Measurements from ENCODE around the gene YWHAE.
"Not testable (repeated sequence)": the region's sequence is repeated elsewhere in the genome, so short reads cannot be mapped to it uniquely, and the experiment has no call there.

The YWHAE gene

DNA sequence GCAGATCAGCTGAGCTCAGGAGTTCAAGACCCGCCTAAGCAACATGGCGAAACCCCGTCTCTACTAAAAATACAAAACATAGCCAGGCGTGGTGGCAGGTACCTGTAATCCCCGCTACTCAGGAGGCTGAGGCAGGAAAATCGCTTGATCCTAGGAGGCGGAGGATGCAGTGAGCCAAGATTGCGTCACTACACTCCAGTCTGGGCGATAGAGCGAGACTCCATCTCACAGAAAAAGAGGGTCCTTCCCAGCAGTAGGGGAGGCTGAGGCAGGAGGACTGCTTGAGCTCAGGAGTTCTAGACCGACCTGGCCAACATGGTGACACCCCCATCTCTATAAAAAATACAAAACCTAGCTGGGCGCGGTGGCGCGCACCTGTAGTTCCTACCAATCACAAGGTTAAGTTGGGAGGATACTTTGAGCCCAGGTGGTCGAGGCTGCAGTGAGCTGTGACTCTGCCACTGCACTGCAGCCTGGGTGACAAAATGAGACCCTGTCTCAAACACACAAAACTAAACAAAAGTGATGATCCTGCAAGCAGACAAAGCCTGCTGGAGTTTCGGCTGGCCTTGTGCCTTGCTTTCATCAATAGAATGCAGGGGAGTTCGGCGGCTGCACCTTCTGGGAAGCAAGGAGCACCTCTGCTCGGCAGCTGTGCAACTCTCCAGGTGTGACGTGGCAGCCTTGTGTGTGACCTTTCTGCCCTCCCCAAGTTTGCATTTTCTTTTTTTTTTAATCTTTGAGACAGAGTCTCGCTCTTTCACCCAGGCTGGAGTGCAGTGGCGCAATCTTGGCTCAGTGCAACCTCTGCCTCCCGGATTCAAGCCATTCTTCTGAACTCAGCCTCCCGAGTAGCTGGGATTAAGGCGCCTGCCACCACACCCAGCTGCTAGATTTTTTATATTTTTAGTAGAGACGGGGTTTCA is 12.4 kb upstream of the YWHAE start:
- DNase-seq = no peak

GRCh38 chr17:1402262-1402586 is 2.2 kb upstream of the YWHAE start:
- DNase-seq = no peak

GRCh38 chr17:1398931-1399678 is 917 bp downstream of the YWHAE start:
- DNase-seq = peak; percentile 24

- no peak for DNase-seq
Observed at GRCh38 chr17:1398028-1398427, 2.0 kb downstream of the YWHAE start.

GRCh38 chr17:1395876-1396665 is 4.0 kb downstream of the YWHAE start:
- DNase-seq = not testable (repeated sequence)

DNA sequence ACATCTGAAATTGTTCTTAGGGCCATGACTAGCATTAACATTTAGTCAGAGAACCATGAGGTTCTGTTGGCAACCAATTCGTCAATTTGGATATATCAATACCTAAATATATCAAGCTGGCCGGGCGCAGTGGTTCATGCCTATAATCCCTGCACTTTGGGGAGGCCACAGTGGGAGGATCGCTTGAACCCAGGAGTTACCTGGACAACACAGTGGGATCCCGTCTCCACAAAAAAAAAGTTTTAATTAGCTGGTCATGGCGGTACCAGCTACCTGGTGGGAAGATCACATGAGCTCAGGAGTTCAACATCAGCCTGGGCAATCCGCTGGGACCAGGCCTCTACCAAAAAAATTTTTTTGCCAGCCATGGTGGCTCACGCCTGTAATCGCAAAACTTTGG is 8.4 kb downstream of the YWHAE start:
- no peak for DNase-seq

DNA sequence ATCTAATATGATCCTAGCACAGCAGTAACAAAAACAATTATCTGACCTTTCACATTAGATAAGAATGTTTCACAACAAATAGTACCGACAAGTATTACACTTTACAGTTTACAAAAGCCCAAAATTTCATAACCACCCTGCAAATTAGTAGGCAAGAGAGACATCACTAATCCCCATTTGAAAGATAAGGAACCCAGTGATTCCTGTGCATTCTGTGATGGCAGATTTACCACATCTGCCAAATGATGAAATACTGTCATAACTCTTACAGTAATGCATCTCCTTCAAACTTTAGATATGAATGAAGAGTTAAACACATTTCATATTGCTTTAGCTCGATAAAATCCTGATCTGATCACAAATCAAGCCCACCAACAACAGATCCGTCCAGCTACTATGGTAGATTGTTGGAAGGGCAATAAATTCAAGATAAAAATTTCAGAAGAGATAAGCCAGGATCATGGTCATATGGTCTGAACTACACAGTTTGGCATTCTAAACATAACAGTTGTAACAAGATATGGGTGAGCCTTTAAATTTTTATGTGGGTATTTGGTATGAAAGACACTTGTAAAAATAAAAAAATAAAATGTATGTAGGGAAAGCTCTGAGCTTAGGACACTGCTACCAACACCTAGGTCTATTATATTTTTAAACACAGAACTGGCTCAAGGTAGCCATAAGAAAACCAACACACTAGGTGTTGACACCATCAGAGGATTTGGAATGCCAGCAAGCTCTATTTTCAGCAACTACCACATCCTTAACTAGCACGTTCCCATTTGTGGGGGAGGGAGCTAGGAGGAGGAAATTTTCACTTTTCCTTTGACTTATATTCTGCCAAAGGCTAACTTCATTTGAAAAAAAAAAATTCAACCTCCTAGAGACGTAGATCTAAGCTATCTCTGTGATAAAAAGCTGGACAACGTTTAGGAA is 9.3 kb downstream of the YWHAE start:
- DNase-seq = no peak

DNA sequence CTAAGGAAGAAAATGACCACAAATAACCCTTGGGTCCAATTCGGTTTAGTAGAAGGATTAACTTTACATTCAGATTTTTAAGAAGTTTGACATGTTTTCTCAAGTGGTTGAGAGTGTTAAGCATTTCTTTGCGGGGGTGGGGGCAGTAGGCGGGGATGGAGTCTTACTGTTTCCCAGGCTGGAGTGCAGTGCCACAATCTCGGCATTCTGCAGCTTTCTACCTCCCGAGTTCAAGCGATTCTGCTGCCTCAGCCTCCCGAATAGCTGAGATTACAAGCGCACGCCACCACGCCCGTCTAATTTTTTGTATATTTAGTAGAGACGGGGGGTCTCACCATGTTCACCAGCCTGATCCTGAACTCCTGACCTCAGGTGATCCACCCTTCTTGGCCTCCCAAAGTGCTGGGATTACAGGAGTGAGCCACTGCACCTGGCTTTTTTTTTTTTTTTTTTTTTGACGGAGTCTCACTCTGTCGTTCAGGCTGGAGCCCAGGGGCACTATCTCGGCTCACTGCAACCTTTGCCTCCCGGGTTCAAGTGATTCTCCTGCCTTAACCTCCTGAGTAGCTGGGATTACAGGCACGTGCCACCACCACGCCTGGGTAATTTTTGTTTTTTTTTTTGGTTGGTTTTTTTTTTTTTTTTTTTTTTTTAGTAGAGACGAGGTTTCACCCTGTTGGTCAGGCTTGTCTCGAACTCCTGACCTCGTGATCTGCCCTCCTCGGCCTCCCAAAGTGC is 12.4 kb downstream of the YWHAE start:
- not testable (repeated sequence) for DNase-seq

GRCh38 chr17:1386675-1387190 is 13.3 kb downstream of the YWHAE start:
- not testable (repeated sequence) for DNase-seq

DNA sequence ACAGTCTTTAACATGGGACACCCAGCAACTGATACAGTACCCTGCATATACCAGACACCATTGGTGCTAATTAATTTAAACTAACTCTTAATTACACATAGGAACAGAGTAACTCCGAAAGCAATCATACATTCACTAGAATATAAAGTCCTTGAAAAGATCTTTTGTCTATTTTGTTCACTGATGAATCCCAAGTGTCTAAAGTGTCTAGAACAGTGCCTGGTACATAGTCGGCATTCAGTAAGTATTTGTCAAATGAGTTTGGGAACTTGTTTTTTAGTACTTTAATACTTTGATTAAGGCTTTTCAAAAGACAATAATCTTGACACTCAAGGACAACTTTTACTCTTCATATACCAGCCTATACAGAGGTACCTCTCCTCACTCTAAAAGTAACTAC is 13.8 kb downstream of the YWHAE start:
- no peak for DNase-seq

DNA sequence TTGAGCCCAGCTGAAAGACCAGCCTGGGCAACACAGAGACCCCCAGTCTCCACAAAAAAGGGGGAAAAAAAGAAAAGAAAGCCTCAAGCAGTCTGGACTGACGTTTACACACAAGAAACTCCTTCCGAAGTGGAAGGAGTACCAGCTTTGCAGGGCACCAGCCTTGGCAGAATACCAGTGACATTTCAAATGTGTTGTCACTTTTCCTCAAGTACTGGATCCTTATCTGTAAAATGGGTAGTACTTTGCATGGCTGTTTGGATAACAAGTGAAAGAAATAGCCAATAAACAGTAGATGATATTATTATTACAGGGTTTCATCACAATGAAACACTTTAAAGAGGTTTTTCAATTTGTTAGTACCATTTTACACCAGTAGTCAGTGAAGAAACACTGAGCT is 14.2 kb downstream of the YWHAE start:
- no peak for DNase-seq

GRCh38 chr17:1384905-1385435 is 15.1 kb downstream of the YWHAE start:
- no peak for DNase-seq

GRCh38 chr17:1379930-1380313 is 20.1 kb downstream of the YWHAE start:
- DNase-seq = no peak

- no peak for DNase-seq
Observed at GRCh38 chr17:1379208-1379929, 20.7 kb downstream of the YWHAE start.

- DNase-seq = not testable (repeated sequence)
Observed at GRCh38 chr17:1378476-1378860, 21.6 kb downstream of the YWHAE start.

GRCh38 chr17:1377334-1377733 is 22.7 kb downstream of the YWHAE start:
- peak; percentile 32 for DNase-seq

DNA sequence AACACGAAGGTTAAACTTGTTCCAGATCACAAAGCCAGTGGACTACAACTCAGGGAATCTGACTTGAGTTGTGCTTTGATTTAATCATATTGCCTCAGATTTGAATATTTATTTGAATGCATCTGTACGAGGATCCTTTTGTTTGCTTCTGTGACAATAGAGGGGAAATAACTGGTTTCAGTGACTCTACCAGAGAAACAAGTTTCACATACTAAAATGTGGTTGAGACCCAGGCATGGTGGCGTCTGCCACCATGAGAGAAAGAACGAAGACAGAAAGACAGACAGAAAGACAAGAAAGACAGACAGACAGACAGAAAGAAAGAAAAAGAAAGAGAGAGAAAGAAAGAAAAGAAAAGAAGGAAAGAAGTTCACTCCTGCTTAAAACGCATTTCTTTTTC is 24.0 kb downstream of the YWHAE start:
- DNase-seq = no peak

DNA sequence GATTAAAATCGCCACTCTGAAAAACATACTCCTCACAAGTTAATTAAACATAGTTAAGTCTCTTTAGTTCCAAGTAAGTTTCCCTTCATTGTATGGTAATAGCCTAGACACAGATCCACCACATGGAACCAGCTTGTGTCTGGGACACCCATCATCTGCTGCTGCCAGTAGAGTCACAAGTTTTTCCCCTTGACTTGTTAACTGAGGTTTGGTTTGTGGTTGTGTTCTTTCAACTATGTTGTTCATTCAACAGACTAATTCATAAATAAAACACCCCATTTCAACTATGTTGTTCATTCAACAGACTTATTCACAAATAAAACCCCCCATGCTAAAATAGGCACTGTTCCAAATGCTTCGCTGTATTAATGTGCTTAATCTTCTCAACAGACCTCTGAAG is 24.4 kb downstream of the YWHAE start:
- DNase-seq = no peak

GRCh38 chr17:1374431-1375177 is 25.4 kb downstream of the YWHAE start:
- no peak for DNase-seq
